ENCODE measurements around the gene ADAM12. TPM values are rescaled to one million over a fixed set of nuclear protein-coding genes. Genes with fewer than 3 reads are reported as not detected.

ADAM12 gene
- total RNA-seq, 4 donors from 2014 or later: under 0.01 to 60.8 (median 0.64) TPM; not detected in 1

DNA sequence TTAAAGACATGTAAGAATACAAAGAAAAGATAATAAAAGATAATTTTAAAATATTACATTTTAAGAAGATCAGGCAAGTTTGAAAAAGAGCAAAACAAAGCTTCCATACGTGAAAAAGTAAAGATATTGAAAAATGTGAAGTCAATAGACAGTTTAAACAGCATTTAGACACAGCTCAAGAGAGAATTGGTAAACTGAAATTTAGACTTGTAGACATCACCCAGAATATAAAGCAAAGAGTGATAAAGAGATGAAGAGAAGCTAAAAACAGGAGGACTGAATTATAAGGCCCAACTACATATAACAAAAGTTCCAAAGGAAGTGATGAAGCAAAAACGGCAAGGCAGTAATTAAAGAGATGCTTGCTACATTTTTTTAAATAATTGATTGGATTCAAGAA is 13.8 kb downstream of the ADAM12 start:
- Histone ChIP-seq H3K4me3 (no peak overlapping the region), H3K27ac (no peak overlapping the region), H3K4me1 (no peaks in the 10 kb centered on the region), H3K9me3 (no peaks in the 10 kb centered on the region), H3K36me3 (no peaks in the 10 kb centered on the region), H3K27me3 (no peaks in the 10 kb centered on the region)
- intact Hi-C loops (cut with DNase I; ENCODE audit: low total_unique reads): no loop called here
- no peak for DNase-seq
- TF ChIP-seq POLR2A (IDR thresholded peaks at IDR 0.05) (no peak), CTCF (IDR thresholded peaks at IDR 0.05) (no peak)

- Histone ChIP-seq H3K4me3 (no peak overlapping the region), H3K4me1 (no peaks in the 10 kb centered on the region), H3K27me3 (no peaks in the 10 kb centered on the region), H3K27ac (no peak overlapping the region), H3K36me3 (no peaks in the 10 kb centered on the region), H3K9me3 (no peaks in the 10 kb centered on the region)
- DNase-seq: no peak
- TF ChIP-seq CTCF (IDR thresholded peaks at IDR 0.05) (no peak), POLR2A (IDR thresholded peaks at IDR 0.05) (no peak)
- intact Hi-C loops (cut with DNase I; ENCODE audit: low total_unique reads): no loop called here
Observed at GRCh38 chr10:126373972-126374371, 14.3 kb downstream of the ADAM12 start.

DNA sequence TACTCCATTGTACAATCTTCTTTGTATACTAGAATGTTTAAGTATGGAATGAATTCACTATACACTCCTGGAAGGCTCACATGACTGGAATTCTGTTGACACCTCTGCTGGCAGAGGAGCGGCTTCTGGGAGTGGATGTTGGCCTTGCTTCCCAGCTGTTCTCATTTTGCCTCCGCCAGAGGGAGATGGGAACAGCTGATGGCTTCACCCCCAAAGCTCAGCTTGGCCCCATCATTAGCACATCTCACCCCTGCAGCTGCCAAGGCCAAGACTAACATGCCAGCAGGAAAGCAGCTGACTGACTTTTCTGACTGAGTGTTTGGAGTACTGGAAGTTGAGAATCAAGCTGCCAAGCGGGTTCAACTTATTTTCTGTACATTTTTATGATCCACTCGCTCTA is 15.1 kb downstream of the ADAM12 start:
- DNase-seq: no peak
- TF ChIP-seq CTCF (IDR thresholded peaks at IDR 0.05) (no peak), POLR2A (IDR thresholded peaks at IDR 0.05) (no peak)
- H3K4me1 ChIP-seq: no peaks in the 10 kb centered on the region
- no peaks in the 10 kb centered on the region for H3K36me3 ChIP-seq
- H3K27me3 ChIP-seq: no peaks in the 10 kb centered on the region
- intact Hi-C loops (cut with DNase I; ENCODE audit: low total_unique reads): no loop called here
- H3K4me3 ChIP-seq: no peak overlapping the region
- H3K27ac ChIP-seq: no peak overlapping the region
- no peaks in the 10 kb centered on the region for H3K9me3 ChIP-seq

DNA sequence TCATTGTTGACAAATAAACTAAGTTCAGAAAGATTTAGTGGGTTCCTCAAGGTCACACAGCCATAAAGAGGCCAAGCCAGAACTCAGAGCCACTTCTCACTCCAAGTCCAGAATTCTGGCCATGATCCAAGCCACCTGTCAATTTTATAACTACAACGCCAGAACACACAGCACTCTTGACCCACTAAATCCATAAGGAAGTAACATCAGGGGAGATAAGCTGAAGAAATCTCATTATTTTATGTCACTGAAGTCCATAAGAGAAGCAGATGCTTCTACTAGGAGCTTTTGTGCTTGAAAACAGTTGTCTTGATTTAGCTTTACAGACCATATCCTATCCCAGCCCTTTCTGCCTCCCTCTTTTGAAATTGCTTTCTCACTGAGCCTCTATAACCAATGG is 15.9 kb downstream of the ADAM12 start:
- intact Hi-C loops (cut with DNase I; ENCODE audit: low total_unique reads): no loop called here

GRCh38 chr10:126369125-126369710 is 19.1 kb downstream of the ADAM12 start:
- DNase-seq: no peak
- no peak for TF ChIP-seq CTCF (IDR thresholded peaks at IDR 0.05)
- TF ChIP-seq POLR2A (IDR thresholded peaks at IDR 0.05): no peak
- Histone ChIP-seq H3K27me3 (no peaks in the 10 kb centered on the region), H3K4me1 (no peaks in the 10 kb centered on the region), H3K4me3 (no peak overlapping the region), H3K9me3 (no peaks in the 10 kb centered on the region), H3K27ac (no peak overlapping the region), H3K36me3 (no peaks in the 10 kb centered on the region)
- intact Hi-C loops (cut with DNase I; ENCODE audit: low total_unique reads): no loop called here

More for the DNA sequence above, 15.9 kb downstream of the ADAM12 start:
- TF ChIP-seq POLR2A (IDR thresholded peaks at IDR 0.05) (no peak), CTCF (IDR thresholded peaks at IDR 0.05) (no peak)
- H3K27me3 ChIP-seq: no peaks in the 10 kb centered on the region
- H3K4me3 ChIP-seq: no peak overlapping the region
- H3K27ac ChIP-seq: no peak overlapping the region
- H3K9me3 ChIP-seq: no peaks in the 10 kb centered on the region
- no peak for DNase-seq
- H3K36me3 ChIP-seq: no peaks in the 10 kb centered on the region
- no peaks in the 10 kb centered on the region for H3K4me1 ChIP-seq

All from uterus (tissue), 4 donors.